Measurements from ENCODE around the gene POLR3A. TPM values are rescaled to one million over a fixed set of nuclear protein-coding genes. Genes with fewer than 3 reads are reported as not detected.

Gene POLR3A
- total RNA-seq, 6 experiments from 2014 or later, result 5.5 to 8.5 (median 6.4) TPM

GRCh38 chr10:78015546-78015945 is 13.8 kb downstream of the POLR3A start:
- WGBS (ENCODE audit: insufficient coverage, low coverage, low lambda C conversion rate, missing lambda C conversion rate), result 95% methylated on average over 5 of the region's 5 CpGs
- DNase-seq (no peak), ATAC-seq (no peak)
- no peak overlapping the region for H3K4me3 ChIP-seq
- no peak for TF ChIP-seq CTCF (IDR thresholded peaks at IDR 0.05)
- no peak for TF ChIP-seq POLR2A (IDR thresholded peaks at IDR 0.05)
- no peaks in the 10 kb centered on the region for H3K9me3 ChIP-seq
- H3K4me1 ChIP-seq, result no peaks in the 10 kb centered on the region
- H3K27ac ChIP-seq, result no peak overlapping the region
- no peaks in the 10 kb centered on the region for H3K27me3 ChIP-seq
- H3K36me3 ChIP-seq, result peaks cover 9 to 93% (median 47%) of the 10 kb centered on the region in 4 donors
- intact Hi-C loops (cut with DNase I), result no loop called here

- peak; percentile 12 to 51 (median 20) for ATAC-seq
- no peak overlapping the region for H3K27ac ChIP-seq
- no peak overlapping the region for H3K4me3 ChIP-seq
- H3K27me3 ChIP-seq, result no peaks in the 10 kb centered on the region
- TF ChIP-seq CTCF (IDR thresholded peaks at IDR 0.05) (no peak), POLR2A (IDR thresholded peaks at IDR 0.05) (no peak)
- intact Hi-C loops (cut with DNase I), result no loop called here
- peaks cover 9 to 92% (median 42%) of the 10 kb centered on the region in 4 donors for H3K36me3 ChIP-seq
- H3K9me3 ChIP-seq, result no peaks in the 10 kb centered on the region
- no peak for DNase-seq
- WGBS (ENCODE audit: insufficient coverage, low coverage, low lambda C conversion rate, missing lambda C conversion rate), result 80% methylated on average over 1 of the region's 1 CpG
- no peaks in the 10 kb centered on the region for H3K4me1 ChIP-seq
These were observed 15.8 kb downstream of the POLR3A start for GRCh38 chr10:78013564-78013963.

- ATAC-seq, result no peak
- no peaks in the 10 kb centered on the region for H3K9me3 ChIP-seq
- no peak overlapping the region for H3K4me3 ChIP-seq
- intact Hi-C loops (cut with DNase I), result no loop called here
- no peaks in the 10 kb centered on the region for H3K4me1 ChIP-seq
- peaks cover 9 to 92% (median 32%) of the 10 kb centered on the region in 4 donors for H3K36me3 ChIP-seq
- H3K27ac ChIP-seq, result no peak overlapping the region
- WGBS (ENCODE audit: insufficient coverage, low coverage, low lambda C conversion rate, missing lambda C conversion rate), result 94% methylated on average over 4 of the region's 4 CpGs
- no peak for TF ChIP-seq POLR2A (IDR thresholded peaks at IDR 0.05)
- TF ChIP-seq CTCF (IDR thresholded peaks at IDR 0.05), result no peak
- H3K27me3 ChIP-seq, result no peaks in the 10 kb centered on the region
- DNase-seq, result no peak
These were observed 18.2 kb downstream of the POLR3A start for GRCh38 chr10:78011065-78011464.

GRCh38 chr10:78010278-78010677 is 19.0 kb downstream of the POLR3A start:
- DNase-seq, result no peak
- H3K27ac ChIP-seq, result no peak overlapping the region
- no peak for TF ChIP-seq CTCF (IDR thresholded peaks at IDR 0.05)
- no peak for TF ChIP-seq POLR2A (IDR thresholded peaks at IDR 0.05)
- no peaks in the 10 kb centered on the region for H3K4me1 ChIP-seq
- peaks cover 11 to 92% (median 30%) of the 10 kb centered on the region in 4 donors for H3K36me3 ChIP-seq
- H3K27me3 ChIP-seq, result no peaks in the 10 kb centered on the region
- no peak for ATAC-seq
- WGBS (ENCODE audit: insufficient coverage, low coverage, low lambda C conversion rate, missing lambda C conversion rate), result 82% methylated on average over 7 of the region's 7 CpGs
- H3K4me3 ChIP-seq, result no peak overlapping the region
- intact Hi-C loops (cut with DNase I), result no loop called here
- no peaks in the 10 kb centered on the region for H3K9me3 ChIP-seq

GRCh38 chr10:78009662-78010061 is 19.7 kb downstream of the POLR3A start:
- Histone ChIP-seq H3K9me3 (no peaks in the 10 kb centered on the region), H3K4me3 (no peak overlapping the region), H3K27me3 (no peaks in the 10 kb centered on the region), H3K4me1 (no peaks in the 10 kb centered on the region), H3K36me3 (peaks cover 13 to 92% (median 31%) of the 10 kb centered on the region in 4 donors), H3K27ac (no peak overlapping the region)
- no peak for TF ChIP-seq POLR2A (IDR thresholded peaks at IDR 0.05)
- TF ChIP-seq CTCF (IDR thresholded peaks at IDR 0.05), result no peak
- no peak for DNase-seq
- intact Hi-C loops (cut with DNase I), result no loop called here
- ATAC-seq, result no peak
- 90% methylated on average over 4 of the region's 6 CpGs for WGBS (ENCODE audit: insufficient coverage, low coverage, low lambda C conversion rate, missing lambda C conversion rate)

Data from right lobe of liver (tissue), 6 donors.